Stimulated activated CD4-positive, alpha-beta T cell treated with anti-CD3 and anti-CD28 coated beads, Interleukin-1b, Interleukin-23, amount 100 ng/mL, for 4 hours (primary cell): ENCODE results near the gene SLC44A1.

Experiments used
- DNase-seq, 2 donors: peaks; one replicate each; pipeline ENCODE4 v3.0.0-alpha.2; 2020; ENCODE audit warnings: low read depth in 2 of 2

Gene SLC44A1

GRCh38 chr9:105273731-105274130 is 29.3 kb downstream of the SLC44A1 start:
- no peak for DNase-seq

DNA sequence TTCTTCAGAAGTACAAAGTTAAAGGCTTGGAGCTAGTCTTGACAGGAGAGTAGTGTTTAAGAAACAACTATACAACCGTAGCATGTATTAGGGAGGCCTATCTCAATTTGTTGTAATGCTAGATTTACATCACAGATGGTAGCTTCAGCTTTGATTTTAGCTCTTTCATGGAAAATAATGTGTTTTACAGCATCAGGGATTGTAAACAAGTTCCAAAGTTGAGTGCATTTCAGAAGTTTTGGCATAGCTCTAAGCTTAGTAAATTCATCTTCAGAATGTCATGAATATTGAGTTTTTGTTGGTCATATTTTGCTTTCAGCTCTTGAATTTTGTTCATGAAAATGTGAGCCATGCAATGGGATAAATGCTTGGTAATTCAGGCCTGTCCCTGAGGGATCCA is 30.7 kb downstream of the SLC44A1 start:
- DNase-seq: no peak

GRCh38 chr9:105275938-105276337 is 31.5 kb downstream of the SLC44A1 start:
- no peak for DNase-seq

DNA sequence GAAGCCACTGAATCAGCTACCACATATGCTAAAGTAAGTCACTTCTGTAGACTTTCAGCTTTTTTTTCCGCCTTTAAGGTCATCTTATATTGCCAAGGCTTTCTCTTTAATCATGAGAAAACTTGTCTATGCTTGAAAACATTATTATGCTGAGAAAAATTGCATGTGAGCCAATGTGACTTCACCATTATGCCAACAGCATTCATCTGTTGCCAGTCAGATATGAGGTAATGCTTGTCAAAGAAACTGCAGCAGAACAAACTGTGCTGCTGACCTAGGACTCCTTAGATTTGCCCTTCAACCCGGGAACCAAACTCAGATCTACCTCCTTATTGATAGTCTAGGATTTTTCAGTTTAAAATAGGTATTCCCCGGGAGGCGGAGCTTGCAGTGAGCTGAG is 34.3 kb downstream of the SLC44A1 start:
- no peak for DNase-seq

DNA sequence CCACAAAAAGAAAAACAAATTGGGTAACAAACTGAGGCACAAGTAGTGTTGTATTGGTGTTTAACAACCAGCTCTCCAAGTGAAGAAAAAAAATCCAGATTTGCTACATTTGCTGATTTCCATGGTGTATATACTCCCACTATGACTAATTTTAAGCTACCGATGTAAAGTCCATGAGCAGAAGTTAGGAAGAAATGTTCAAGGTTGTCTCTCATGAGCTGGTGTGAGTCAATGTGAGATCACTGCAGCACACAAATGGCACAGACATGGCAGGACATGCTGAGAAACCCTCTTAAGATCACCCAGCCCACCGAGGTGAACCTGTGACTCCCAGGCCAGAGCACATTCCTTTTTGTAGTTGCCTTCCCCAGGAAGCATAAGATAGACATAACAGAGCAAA is 36.2 kb downstream of the SLC44A1 start:
- DNase-seq: no peak

DNA sequence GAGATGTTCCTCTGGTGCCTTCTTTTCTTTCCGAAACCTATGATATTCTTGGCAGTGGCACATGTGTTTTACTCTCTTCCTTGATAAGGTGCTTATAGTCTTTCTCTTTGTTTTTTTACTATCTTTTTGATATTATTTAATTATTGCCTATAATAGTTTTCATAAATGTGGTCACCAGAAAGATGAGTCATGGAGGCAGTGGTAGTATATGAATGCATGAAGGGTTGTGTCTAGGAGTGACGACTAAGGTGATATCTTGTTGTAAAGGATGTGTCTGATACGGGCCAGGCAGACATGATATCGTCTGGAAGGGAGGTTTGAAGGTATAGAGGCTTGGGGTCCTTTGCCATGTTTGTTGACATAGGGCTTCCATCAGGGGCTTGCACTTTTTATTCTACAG is 36.8 kb downstream of the SLC44A1 start:
- no peak for DNase-seq

- DNase-seq: no peak
These were observed 37.5 kb downstream of the SLC44A1 start for GRCh38 chr9:105281926-105282325.

GRCh38 chr9:105282870-105283621 is 38.6 kb downstream of the SLC44A1 start:
- no peak for DNase-seq

DNA sequence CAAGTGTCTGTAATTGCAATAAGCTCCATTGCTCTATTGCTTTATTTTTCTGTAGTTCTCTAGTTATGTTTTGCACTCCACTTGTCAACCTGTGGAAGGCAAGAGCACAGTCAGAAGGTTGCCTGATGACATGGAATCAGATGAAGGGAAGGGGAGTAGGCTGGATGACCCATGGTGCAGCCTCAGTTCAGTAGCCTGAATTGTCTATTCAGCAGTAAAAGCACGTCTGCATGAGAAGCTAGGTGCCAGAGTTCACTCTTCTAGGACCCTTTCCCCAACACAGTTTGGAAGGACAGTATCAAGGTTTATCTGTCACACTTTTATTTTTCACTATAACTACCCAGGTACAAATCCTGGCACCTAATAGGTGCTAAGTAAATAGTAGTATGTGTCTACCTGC is 39.3 kb downstream of the SLC44A1 start:
- DNase-seq: no peak

DNA sequence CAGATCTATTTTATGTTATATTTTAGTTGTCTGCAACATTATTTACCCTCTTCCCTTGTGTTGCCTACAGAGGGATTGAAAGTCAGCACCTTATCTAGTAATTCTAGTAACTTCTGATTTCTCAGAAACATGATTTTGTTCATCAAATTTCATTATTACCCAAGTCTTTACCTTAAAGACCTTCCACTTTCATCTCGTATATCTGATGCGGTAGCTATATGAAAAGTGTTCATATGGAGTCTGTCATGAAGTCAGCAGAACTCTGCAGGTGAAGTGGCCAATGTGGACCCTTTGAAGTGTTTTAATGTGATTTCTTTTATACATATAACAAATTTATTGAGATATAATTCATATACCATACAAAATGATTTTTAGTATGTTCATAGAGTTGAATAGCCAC is 40.0 kb downstream of the SLC44A1 start:
- DNase-seq: no peak

GRCh38 chr9:105286098-105286497 is 41.6 kb downstream of the SLC44A1 start:
- DNase-seq: no peak

GRCh38 chr9:105289305-105289704 is 44.9 kb downstream of the SLC44A1 start:
- DNase-seq: no peak

DNA sequence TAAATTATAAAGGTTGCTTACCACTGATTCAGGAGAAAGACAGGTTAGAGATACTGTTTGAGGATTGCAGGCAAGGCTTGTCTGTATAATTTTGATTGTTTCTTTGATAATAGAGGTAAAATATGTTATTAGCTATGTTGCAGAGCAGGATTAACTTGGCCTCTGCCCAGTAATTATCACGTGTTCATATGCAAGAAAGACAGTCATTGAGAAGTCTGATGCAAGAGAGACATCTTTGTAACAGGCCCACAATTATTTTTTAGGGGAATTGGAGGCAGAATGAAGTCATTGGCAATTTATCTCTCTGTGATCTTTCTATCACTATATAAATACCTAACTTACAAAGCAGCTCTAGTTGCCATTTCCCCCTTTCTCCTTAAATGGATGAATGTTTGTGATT is 46.0 kb downstream of the SLC44A1 start:
- DNase-seq: no peak

- DNase-seq: no peak
These were observed 46.5 kb downstream of the SLC44A1 start for GRCh38 chr9:105290954-105291353.

DNA sequence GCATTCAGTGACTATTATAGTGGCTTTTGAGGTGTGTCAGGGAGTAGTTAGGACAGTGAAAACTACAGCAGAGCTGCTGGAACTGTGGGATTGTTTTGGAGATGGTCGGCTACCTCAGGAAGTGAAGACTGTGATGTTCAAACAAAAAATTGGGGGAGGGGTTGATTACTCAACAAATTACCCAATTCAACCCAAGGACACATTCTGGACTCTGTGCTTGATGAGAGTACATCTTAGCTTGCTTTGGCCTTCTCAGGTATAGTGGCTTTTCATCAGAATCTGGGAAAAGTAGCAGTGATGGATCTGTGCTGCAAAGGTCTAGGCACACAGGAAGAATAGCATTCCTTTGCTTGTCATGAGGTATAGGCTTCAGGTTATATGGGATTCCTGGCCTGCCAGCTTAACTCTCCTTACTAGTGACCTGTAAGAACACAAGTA is 47.0 kb downstream of the SLC44A1 start:
- DNase-seq: no peak

DNA sequence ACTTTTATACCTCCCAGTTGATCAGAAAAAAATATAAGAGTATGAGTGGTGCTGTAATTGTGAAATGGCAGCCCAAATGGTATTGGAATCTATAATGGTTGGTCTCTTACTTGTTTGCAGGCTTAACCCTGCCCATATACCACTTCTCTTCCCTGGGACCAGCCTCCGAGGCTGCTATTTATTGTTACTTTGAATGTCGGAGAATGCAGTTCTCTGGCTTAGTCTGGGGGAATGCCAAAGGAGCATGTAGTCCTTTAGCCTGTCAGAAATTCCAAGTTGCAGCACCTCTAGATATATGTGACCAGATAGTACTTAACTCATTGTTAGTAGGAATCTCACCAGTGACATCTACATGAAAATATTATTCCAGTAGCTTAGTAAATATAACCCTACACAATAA is 47.5 kb downstream of the SLC44A1 start:
- no peak for DNase-seq

DNA sequence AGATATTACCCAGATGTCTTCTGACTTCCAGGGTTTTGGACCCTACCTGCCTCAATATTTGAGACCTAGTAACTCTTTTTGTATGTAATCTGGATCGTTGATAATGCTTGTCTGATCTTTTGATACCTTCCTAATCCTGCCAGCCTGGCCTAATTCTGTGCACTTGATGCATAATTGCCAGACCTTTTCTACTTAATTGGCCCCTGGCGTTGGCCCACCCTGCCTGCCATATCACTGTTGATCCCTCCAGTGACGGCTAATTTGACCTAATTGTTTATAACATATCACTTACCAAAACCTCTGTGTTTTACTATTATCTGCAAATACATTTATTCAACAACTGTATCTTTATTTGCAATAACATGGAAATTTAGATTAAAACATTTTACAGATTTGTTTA is 49.0 kb downstream of the SLC44A1 start:
- no peak for DNase-seq

- no peak for DNase-seq
These were observed 50.7 kb downstream of the SLC44A1 start for GRCh38 chr9:105295201-105295550.

DNA sequence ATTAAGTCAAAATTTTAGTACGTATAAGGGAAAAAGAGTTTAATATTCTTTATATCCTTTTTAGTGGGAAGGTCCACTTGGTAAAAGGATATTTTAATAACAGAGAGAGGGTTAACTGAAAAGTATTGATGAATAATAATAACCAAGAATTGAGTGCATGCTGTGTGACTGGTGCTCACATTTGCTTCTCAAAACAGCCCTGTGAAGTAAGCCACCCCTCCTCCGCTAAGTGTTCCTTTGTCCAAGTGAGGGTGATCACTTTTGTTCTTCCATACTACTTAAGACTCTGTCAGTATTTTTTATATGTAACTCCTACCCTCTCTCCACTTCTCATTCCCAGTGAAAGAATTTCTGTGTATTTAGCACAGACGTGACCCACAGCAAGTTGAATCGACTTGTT is 51.5 kb downstream of the SLC44A1 start:
- DNase-seq: no peak

- DNase-seq: no peak
These were observed 52.0 kb downstream of the SLC44A1 start for GRCh38 chr9:105296445-105296844.

GRCh38 chr9:105296877-105297287 is 52.4 kb downstream of the SLC44A1 start:
- no peak for DNase-seq

- no peak for DNase-seq
These were observed 53.1 kb downstream of the SLC44A1 start for GRCh38 chr9:105297442-105298075.

DNA sequence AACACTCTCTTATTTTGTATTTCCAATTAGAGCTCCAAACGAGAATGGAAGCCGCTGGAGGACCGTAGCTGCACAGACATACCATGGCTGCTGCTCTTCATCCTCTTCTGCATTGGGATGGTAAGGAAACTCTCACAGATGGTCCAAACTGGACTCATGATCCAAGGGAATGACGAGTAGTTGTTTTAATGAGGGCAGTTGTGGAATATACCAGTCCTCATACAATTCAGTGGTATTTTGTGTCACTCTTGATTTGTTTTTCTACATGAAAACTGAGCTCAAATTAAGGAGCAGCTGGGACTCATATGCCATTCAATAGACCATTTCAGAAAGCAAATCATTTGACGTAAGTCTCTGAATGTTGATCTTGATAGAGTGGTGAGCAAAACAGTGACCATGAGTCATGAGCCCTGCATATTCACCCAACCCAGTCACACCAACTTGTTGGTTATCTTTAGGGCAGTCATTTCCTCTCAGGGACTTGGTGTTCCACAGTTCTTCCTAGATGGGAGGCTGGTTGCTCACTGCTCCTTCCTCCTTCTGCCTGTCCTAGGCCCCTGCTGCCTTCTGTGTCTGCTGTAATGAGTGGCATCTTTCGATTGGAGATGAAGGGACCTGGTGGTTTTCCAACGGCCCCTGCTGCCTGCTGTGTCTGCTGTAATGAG is 54.9 kb downstream of the SLC44A1 start:
- no peak for DNase-seq
